Effector memory CD4-positive, alpha-beta T cell (primary cell): ENCODE data around the gene LRRTM4.

Experiments
- DNase-seq, 3 donors: peaks; one replicate each; pipeline ENCODE4 v3.0.0-alpha.2; 2020
- H3K27ac ChIP-seq: 2 replicates; pipeline ENCODE4 v1.7.0; 2013; ENCODE audit warnings: mild to moderate bottlenecking, low read length, moderate library complexity; ENCODE audit not compliant: insufficient read depth, poor library complexity, severe bottlenecking
- H3K27me3 ChIP-seq: replicated peaks from 2 replicates; pipeline ENCODE4 v1.7.0; 2013; ENCODE audit warnings: mild to moderate bottlenecking, low read length; ENCODE audit not compliant: insufficient read depth, control insufficient read depth, poor library complexity, severe bottlenecking
- H3K36me3 ChIP-seq: 2 replicates; pipeline ENCODE4 v1.7.0; 2013; ENCODE audit warnings: mild to moderate bottlenecking, low read length, moderate library complexity; ENCODE audit not compliant: control insufficient read depth, insufficient read depth
- H3K4me1 ChIP-seq: 2 replicates; pipeline ENCODE4 v1.7.0; 2013; ENCODE audit warnings: low read length, mild to moderate bottlenecking; ENCODE audit not compliant: control insufficient read depth, insufficient read depth, poor library complexity, severe bottlenecking
- H3K4me3 ChIP-seq: 2 replicates; pipeline ENCODE4 v1.7.0; 2013; ENCODE audit warnings: low read length, low read depth, mild to moderate bottlenecking; ENCODE audit not compliant: insufficient read depth, poor library complexity, severe bottlenecking
- H3K9me3 ChIP-seq: 2 replicates; pipeline ENCODE4 v1.7.0; 2013; ENCODE audit warnings: mild to moderate bottlenecking, low read length, moderate library complexity; ENCODE audit not compliant: control insufficient read depth

The LRRTM4 gene

GRCh38 chr2:77021161-77021560 is 501.0 kb downstream of the LRRTM4 start:
- Histone ChIP-seq H3K4me1 (no peaks in the 10 kb centered on the region), H3K27me3 (no peaks in the 10 kb centered on the region), H3K9me3 (no peaks in the 10 kb centered on the region), H3K27ac (no peak overlapping the region), H3K36me3 (no peaks in the 10 kb centered on the region), H3K4me3 (no peak overlapping the region)
- DNase-seq: no peak

- Histone ChIP-seq H3K27me3 (no peaks in the 10 kb centered on the region), H3K27ac (no peak overlapping the region), H3K9me3 (no peaks in the 10 kb centered on the region), H3K4me1 (no peaks in the 10 kb centered on the region), H3K36me3 (no peaks in the 10 kb centered on the region), H3K4me3 (no peak overlapping the region)
- no peak for DNase-seq
Measured at GRCh38 chr2:77018219-77018618, 504.0 kb downstream of the LRRTM4 start.

- H3K27ac ChIP-seq: no peak overlapping the region
- H3K36me3 ChIP-seq: no peaks in the 10 kb centered on the region
- H3K4me1 ChIP-seq: no peaks in the 10 kb centered on the region
- H3K4me3 ChIP-seq: no peak overlapping the region
- H3K27me3 ChIP-seq: no peaks in the 10 kb centered on the region
- H3K9me3 ChIP-seq: no peaks in the 10 kb centered on the region
- no peak for DNase-seq
Measured at GRCh38 chr2:77017355-77017745, 504.8 kb downstream of the LRRTM4 start.

- no peak for DNase-seq
- H3K4me3 ChIP-seq: no peak overlapping the region
- H3K4me1 ChIP-seq: no peaks in the 10 kb centered on the region
- no peaks in the 10 kb centered on the region for H3K27me3 ChIP-seq
- no peaks in the 10 kb centered on the region for H3K9me3 ChIP-seq
- no peaks in the 10 kb centered on the region for H3K36me3 ChIP-seq
- H3K27ac ChIP-seq: no peak overlapping the region
Measured at GRCh38 chr2:77016443-77017354, 505.5 kb downstream of the LRRTM4 start.

- Histone ChIP-seq H3K4me1 (no peaks in the 10 kb centered on the region), H3K9me3 (no peaks in the 10 kb centered on the region), H3K4me3 (no peak overlapping the region), H3K27me3 (no peaks in the 10 kb centered on the region), H3K27ac (no peak overlapping the region), H3K36me3 (no peaks in the 10 kb centered on the region)
- DNase-seq: no peak
Measured at GRCh38 chr2:77013953-77014352, 508.2 kb downstream of the LRRTM4 start.

GRCh38 chr2:77013457-77013856 is 508.7 kb downstream of the LRRTM4 start:
- no peaks in the 10 kb centered on the region for H3K9me3 ChIP-seq
- H3K4me1 ChIP-seq: no peaks in the 10 kb centered on the region
- no peaks in the 10 kb centered on the region for H3K27me3 ChIP-seq
- H3K4me3 ChIP-seq: no peak overlapping the region
- DNase-seq: no peak
- H3K27ac ChIP-seq: no peak overlapping the region
- no peaks in the 10 kb centered on the region for H3K36me3 ChIP-seq

- Histone ChIP-seq H3K4me1 (no peaks in the 10 kb centered on the region), H3K27ac (no peak overlapping the region), H3K27me3 (no peaks in the 10 kb centered on the region), H3K4me3 (no peak overlapping the region), H3K36me3 (no peaks in the 10 kb centered on the region), H3K9me3 (no peaks in the 10 kb centered on the region)
- no peak for DNase-seq
Measured at GRCh38 chr2:77009307-77009706, 512.9 kb downstream of the LRRTM4 start.

GRCh38 chr2:77008853-77009252 is 513.3 kb downstream of the LRRTM4 start:
- H3K27ac ChIP-seq: no peak overlapping the region

GRCh38 chr2:77007686-77008085 is 514.5 kb downstream of the LRRTM4 start:
- no peak overlapping the region for H3K4me3 ChIP-seq
- H3K9me3 ChIP-seq: no peaks in the 10 kb centered on the region
- H3K4me1 ChIP-seq: no peaks in the 10 kb centered on the region
- H3K27ac ChIP-seq: no peak overlapping the region
- no peaks in the 10 kb centered on the region for H3K27me3 ChIP-seq
- no peaks in the 10 kb centered on the region for H3K36me3 ChIP-seq
- DNase-seq: no peak

More at GRCh38 chr2:77008853-77009252, 513.3 kb downstream of the LRRTM4 start:
- no peaks in the 10 kb centered on the region for H3K36me3 ChIP-seq
- no peak overlapping the region for H3K4me3 ChIP-seq
- DNase-seq: no peak
- H3K9me3 ChIP-seq: no peaks in the 10 kb centered on the region
- H3K4me1 ChIP-seq: no peaks in the 10 kb centered on the region
- no peaks in the 10 kb centered on the region for H3K27me3 ChIP-seq

GRCh38 chr2:77005522-77005921 is 516.7 kb downstream of the LRRTM4 start:
- peaks cover 7% of the 10 kb centered on the region for H3K9me3 ChIP-seq
- H3K4me3 ChIP-seq: no peak overlapping the region
- no peaks in the 10 kb centered on the region for H3K36me3 ChIP-seq
- no peak for DNase-seq
- no peaks in the 10 kb centered on the region for H3K4me1 ChIP-seq
- no peak overlapping the region for H3K27ac ChIP-seq
- no peaks in the 10 kb centered on the region for H3K27me3 ChIP-seq
